Mesenteric fat pad (tissue), 1 donor: ENCODE measurements around the gene ADAMTSL3. TPM values are rescaled to one million over a fixed set of nuclear protein-coding genes. Genes with fewer than 3 reads are reported as not detected.

Experiments
- DNase-seq: peaks from one replicate; pipeline ENCODE4 v3.0.0-alpha.2; 2020; ENCODE audit warnings: low spot score
- long read RNA-seq: library from polyadenylated mRNA; unstranded; transcript quantifications from one replicate; pipeline ENCODE4 v2.0.0, GENCODE V29; 2020
- total RNA-seq: library from RNA; stranded (reverse); fragmentation: NEBNext Ultra II Directional; extraction: Animal tissue kit (Norgen Biotek cat#: 25700); gene quantifications from one replicate; pipeline ENCODE4 v1.2.1, GENCODE V29; 2021
- donor health status: DM: yes; HTN: yes; CAD: no.

The ADAMTSL3 gene, protein sequence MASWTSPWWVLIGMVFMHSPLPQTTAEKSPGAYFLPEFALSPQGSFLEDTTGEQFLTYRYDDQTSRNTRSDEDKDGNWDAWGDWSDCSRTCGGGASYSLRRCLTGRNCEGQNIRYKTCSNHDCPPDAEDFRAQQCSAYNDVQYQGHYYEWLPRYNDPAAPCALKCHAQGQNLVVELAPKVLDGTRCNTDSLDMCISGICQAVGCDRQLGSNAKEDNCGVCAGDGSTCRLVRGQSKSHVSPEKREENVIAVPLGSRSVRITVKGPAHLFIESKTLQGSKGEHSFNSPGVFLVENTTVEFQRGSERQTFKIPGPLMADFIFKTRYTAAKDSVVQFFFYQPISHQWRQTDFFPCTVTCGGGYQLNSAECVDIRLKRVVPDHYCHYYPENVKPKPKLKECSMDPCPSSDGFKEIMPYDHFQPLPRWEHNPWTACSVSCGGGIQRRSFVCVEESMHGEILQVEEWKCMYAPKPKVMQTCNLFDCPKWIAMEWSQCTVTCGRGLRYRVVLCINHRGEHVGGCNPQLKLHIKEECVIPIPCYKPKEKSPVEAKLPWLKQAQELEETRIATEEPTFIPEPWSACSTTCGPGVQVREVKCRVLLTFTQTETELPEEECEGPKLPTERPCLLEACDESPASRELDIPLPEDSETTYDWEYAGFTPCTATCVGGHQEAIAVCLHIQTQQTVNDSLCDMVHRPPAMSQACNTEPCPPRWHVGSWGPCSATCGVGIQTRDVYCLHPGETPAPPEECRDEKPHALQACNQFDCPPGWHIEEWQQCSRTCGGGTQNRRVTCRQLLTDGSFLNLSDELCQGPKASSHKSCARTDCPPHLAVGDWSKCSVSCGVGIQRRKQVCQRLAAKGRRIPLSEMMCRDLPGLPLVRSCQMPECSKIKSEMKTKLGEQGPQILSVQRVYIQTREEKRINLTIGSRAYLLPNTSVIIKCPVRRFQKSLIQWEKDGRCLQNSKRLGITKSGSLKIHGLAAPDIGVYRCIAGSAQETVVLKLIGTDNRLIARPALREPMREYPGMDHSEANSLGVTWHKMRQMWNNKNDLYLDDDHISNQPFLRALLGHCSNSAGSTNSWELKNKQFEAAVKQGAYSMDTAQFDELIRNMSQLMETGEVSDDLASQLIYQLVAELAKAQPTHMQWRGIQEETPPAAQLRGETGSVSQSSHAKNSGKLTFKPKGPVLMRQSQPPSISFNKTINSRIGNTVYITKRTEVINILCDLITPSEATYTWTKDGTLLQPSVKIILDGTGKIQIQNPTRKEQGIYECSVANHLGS (N-terminal part only)
- 5.8 TPM for total RNA-seq
- long read RNA-seq, partial matches to known transcripts = 7 of 14 reads
- long read RNA-seq, other reads (novel, unspliced or antisense) = 7 of 14 reads

DNA sequence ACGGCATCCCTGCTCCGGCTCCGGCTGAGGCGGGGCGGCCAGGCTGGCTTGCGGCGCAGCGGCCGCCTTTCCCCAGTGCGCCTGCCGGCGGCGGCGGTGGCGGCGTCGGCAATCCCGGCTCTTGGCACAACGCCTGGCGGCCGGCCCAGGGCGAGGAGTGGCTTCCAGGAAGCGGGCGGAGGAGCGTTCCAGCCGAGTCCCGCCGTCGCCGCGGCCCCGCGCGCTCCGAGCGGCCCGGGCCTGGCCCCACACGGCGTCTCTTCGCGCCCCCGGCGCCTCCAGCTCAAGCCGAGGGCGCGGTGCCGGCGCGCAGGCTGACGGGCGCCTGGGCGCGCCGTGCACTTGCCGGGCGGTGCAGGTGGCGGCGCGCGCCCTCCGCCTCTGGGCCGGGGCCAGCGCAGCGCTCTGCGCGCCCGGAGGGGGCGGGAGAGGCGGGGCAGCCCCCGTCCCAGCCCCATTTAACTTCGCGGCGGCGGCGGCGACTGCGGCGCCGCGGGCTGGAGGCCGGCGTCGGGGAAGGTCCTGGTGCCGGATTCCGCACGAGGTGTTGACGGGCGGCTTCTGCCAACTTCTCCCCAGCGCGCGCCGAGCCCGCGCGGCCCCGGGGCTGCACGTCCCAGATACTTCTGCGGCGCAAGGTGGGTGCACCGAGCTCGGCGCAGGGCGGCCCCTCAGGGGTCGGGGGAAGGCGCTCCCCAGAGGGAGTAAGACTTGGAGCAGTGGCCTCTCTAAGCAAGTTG lies at the start of gene ADAMTSL3:
ADAMTSL3 (plus strand) TSS at position 485 of the 740 bp plus-strand sequence. CDS start 1,639 bp downstream, outside the sequence.
- DNase-seq = peak; percentile 91

DNA sequence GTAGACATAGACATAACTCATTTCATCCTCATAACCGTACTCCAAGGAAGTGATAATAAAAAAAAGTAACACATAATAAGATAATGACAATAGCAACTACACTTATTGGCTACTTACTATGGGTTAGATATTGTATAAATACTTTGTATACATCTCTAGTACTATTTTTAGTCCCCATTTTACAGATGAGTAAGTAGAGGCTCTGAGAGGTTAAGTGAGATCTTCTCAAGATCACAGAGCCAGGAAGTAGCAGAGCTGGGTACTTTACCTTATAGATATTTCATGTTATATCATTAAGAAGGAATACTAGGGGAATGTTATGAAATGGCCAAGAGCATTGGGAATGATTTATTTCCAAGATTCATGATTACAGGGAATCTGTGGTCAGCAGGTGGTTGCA lies 49.4 kb upstream of the ADAMTSL3 start:
- DNase-seq = no peak

DNA sequence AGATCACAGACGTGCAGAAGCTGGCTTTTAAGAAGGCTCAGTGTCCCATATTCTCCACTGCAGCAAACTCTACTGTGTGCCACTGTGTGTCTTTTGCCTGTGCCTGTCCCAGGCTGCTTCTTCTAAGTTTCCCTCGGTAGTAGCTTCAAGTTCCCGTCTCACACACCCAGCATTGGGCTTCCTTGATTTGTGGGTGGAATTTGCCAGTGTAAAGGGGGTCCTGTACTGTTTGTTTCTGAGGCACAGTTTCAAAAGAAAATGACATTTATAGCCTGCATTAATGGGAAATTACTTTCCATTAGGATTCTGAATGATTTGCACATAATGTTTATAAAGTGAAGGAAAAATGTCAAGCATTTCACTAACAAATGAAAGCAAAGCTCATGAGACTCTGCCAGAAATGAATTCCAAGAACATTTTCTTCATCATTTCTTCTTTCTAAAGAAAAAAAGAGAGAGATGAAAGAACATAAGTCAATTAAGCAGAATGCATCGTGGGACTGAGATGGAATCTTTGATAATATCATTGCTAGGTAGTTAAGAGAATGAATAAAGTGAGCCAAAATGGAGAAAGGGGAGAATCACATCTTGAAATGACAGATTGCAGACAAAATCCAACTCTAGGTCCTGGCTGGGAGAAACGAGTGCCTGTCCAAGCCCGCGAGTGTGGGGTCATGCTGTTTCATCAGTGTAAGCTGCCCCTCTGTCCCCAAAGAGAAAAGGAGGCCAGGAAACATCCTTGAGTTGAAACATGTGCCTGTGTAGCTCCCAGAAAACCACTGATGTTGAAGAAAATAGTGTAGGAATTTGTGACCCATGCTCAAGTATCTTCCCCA lies 48.6 kb upstream of the ADAMTSL3 start:
- DNase-seq = no peak

GRCh38 chr15:83610132-83610531 lies 43.8 kb upstream of the ADAMTSL3 start:
- DNase-seq = no peak

- no peak for DNase-seq
These were observed 42.8 kb upstream of the ADAMTSL3 start for GRCh38 chr15:83610901-83611685.

DNA sequence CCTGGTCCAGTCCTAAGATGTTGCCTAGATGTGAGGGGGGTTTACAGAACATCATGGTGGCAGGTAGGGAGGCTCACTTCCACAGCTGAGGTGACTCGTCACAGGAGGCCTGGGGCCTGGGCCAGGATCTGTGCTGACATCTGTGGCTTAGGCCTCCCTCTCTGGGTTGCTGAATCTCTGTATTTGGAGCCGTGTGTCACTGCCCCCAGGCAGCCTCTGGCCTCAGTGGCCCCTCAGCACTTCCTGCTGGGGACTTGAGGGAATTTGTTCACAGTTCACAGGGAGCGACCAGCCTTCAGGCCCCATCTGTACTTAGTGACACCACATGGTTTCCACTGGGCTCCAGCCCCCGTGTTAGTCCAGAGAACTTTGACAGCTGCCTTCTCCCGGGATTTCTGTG lies 41.7 kb upstream of the ADAMTSL3 start:
- DNase-seq = no peak

- DNase-seq = no peak
These were observed 40.9 kb upstream of the ADAMTSL3 start for GRCh38 chr15:83612898-83613635.

GRCh38 chr15:83613714-83614113 lies 40.2 kb upstream of the ADAMTSL3 start:
- no peak for DNase-seq

DNA sequence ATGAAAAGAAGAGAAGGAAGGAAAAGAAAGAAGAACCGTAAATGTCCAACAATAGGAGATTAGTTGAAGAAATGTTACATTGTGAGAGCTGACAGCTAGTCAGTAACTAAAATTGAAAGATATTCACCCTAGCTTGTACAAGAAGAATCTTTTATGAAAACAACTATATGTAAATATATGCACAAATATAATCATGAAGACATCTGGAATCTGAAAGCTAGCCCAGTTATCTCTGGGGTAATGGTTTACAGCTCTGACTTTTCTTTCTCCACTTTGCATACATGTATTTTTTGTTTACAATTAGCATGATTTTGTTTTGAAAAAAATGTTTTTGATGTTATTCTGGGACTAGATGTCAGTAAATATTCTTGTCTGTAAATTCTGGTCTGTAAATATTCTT lies 37.1 kb upstream of the ADAMTSL3 start:
- no peak for DNase-seq

DNA sequence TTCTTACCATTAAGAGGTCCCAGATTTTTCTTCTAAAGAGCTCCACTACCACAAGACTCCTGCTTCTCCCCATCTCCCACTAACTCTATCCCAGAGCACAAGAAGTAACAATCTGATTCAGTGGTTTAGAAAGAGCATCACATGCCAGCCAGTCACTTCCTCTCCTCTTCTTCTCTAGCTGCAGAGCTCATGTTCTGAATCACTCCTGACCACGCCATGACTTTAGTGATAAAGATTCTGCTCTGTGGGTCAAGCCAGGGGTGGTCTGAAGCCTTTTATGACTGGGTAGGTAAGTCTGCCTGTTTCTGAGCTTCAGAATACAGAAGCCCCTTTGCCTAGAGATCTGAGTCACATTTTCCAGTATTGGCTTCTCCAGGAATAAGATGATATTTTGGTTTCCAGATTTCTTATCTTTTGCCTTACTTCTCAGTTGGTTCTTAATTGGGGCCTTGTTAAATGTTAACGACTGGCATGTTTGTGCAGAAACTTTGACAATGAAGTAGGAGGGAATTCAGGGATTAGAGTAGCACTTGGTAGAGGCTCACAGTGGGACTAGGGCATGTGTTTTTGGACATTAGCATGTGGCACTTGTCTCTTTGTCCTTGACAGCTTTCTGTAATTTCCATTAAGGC lies 27.6 kb upstream of the ADAMTSL3 start:
- no peak for DNase-seq

DNA sequence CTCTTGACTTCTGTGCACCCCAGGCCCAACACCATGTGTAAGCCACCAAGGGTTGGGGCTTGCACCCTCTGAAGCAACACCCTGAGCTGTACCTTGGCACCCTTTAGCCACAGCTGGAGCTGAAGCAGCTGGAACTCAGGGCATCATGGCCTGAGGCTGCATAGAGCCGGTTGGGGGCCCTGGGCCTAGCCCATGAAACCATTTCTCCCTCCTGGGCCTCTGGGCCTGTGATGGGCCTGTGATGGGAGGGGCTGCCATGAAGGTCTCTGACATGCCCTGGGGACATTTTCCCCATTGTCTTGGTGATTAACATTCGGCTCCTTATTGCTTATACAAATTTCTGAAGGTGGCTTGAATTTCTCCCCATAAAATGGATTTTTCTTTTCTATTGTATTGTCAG lies 22.4 kb upstream of the ADAMTSL3 start:
- DNase-seq = no peak

DNA sequence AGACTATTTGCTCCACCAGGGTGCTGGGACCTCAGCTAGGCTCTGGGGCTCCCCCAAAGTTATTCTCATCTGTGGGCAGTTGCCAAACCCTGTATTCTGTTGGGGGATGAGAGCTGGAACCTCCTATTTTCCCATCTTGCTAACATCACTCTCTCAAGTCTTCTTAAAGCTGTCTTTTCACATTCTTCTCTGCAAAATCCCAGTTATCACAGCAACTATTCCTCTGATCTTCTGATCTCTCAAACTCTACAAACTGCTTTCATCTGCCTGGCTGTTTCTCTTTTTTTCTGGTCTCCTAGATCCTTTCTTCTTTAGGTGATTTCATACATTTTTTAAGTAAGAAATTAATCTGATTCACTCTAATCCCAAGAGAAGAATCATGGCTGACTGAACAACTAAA lies 10.7 kb upstream of the ADAMTSL3 start:
- no peak for DNase-seq

DNA sequence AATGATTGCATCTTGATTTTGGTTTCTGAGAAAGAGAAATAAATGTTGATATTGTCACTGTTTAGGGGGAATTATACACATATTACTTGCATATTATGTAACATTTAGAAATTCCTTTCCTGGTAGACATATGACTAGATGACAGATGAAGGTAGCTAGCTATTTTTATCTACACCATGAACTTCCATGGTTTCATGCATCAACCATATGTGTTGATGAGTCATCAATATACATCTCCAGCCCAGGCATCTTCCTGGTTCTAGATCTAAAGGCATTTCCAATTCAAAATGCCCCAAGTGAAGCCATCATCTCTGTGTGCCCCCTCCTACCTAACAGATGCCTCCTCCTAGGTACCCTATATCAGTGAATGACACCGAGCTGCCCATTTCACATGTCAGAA lies 9.5 kb upstream of the ADAMTSL3 start:
- no peak for DNase-seq

GRCh38 chr15:83650831-83651230 lies 3.1 kb upstream of the ADAMTSL3 start:
- DNase-seq = no peak

GRCh38 chr15:83651541-83651940 lies 2.4 kb upstream of the ADAMTSL3 start:
- DNase-seq = no peak

DNA sequence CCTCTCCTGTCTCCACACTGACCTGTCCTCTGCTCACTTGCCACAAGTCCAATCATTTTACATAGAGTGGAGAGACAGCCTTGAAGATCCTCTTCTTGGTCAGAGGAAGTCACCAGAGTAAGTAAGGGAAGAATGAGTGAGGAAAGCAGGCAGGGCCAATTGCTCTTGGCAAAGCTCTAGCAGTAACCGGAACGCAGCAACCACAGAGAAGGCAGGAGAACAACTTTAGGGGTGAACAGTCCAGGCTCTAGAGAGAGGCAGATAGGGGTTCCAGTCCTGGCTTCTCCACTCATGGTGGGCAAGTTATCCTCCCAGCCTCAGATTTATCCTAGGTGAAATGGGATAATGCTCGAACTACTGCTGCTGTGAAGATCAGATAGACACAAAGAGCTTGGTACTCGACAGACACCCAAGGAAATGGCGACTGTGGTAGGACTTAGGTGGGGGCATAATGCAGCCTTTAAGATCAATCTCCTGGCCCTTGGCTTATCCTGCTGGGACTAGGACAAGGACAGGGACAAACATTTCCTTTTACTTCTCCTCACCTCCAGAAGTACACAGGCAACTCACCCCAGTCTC lies 1.2 kb upstream of the ADAMTSL3 start:
- DNase-seq = no peak

- DNase-seq = no peak
These were observed 660 bp upstream of the ADAMTSL3 start for GRCh38 chr15:83653288-83653638.
